ENCODE measurements around the gene PLXNA3. TPM values are rescaled to one million over a fixed set of nuclear protein-coding genes. Genes with fewer than 3 reads are reported as not detected.

PLXNA3 gene
- total and polyA plus RNA-seq, 12 donors, result 9.7 to 35.3 (median 16.7) TPM

GRCh38 chrX:154464806-154465365 is 6.8 kb downstream of the PLXNA3 start:
- Histone ChIP-seq H3K4me1 (peaks cover 0 to 3% (median 0%) of the 10 kb centered on the region in 9 donors), H3K27me3 (no peaks in the 10 kb centered on the region), H3K4me3 (no peak overlapping the region), H3K9me3 (no peaks in the 10 kb centered on the region), H3K27ac (no peak overlapping the region), H3K36me3 (peaks cover 0 to 74% (median 0%) of the 10 kb centered on the region in 9 donors)
- 93 to 97% methylated on average over 21 to 28 of the region's 28 CpGs for WGBS, 2 donors
- ATAC-seq (no peak), DNase-seq (no peak)
- TF ChIP-seq CTCF (IDR thresholded peaks at IDR 0.05), result no peak
- intact Hi-C loops (cut with DNase I), result no loop called here

- Histone ChIP-seq H3K9me3 (no peaks in the 10 kb centered on the region), H3K27ac (no peak overlapping the region), H3K4me3 (no peak overlapping the region), H3K4me1 (no peaks in the 10 kb centered on the region), H3K36me3 (peaks cover 0 to 82% (median 0%) of the 10 kb centered on the region in 9 donors), H3K27me3 (no peaks in the 10 kb centered on the region)
- intact Hi-C loops (cut with DNase I), result no loop called here
- TF ChIP-seq CTCF (IDR thresholded peaks at IDR 0.05), result no peak
- ATAC-seq (no peak), DNase-seq (no peak)
- WGBS, 2 donors, result 95% methylated on average over 6 to 14 of the region's 14 CpGs
Observed at GRCh38 chrX:154465601-154466000, 7.5 kb downstream of the PLXNA3 start.

GRCh38 chrX:154466036-154466435 is 8.0 kb downstream of the PLXNA3 start:
- 92 to 96% methylated on average over 30 to 31 of the region's 32 CpGs for WGBS, 2 donors
- TF ChIP-seq CTCF (IDR thresholded peaks at IDR 0.05), result no peak
- no peaks in the 10 kb centered on the region for H3K4me1 ChIP-seq
- no peak for DNase-seq
- H3K4me3 ChIP-seq, result no peak overlapping the region
- peaks cover 0 to 86% (median 0%) of the 10 kb centered on the region in 9 donors for H3K36me3 ChIP-seq
- no peak for ATAC-seq
- H3K9me3 ChIP-seq, result no peaks in the 10 kb centered on the region
- intact Hi-C loops (cut with DNase I), result no loop called here
- H3K27me3 ChIP-seq, result no peaks in the 10 kb centered on the region
- no peak overlapping the region for H3K27ac ChIP-seq

GRCh38 chrX:154466907-154467306 is 8.8 kb downstream of the PLXNA3 start:
- intact Hi-C loops (cut with DNase I), result no loop called here
- no peaks in the 10 kb centered on the region for H3K4me1 ChIP-seq
- DNase-seq (no peak), ATAC-seq (no peak)
- WGBS, 2 donors, result 93 to 94% methylated on average over 10 to 15 of the region's 15 CpGs
- no peak overlapping the region for H3K27ac ChIP-seq
- peaks cover 0 to 91% (median 0%) of the 10 kb centered on the region in 9 donors for H3K36me3 ChIP-seq
- no peaks in the 10 kb centered on the region for H3K9me3 ChIP-seq
- no peak overlapping the region for H3K4me3 ChIP-seq
- TF ChIP-seq CTCF (IDR thresholded peaks at IDR 0.05), result no peak
- no peaks in the 10 kb centered on the region for H3K27me3 ChIP-seq

All from heart right ventricle (tissue), 16 donors.